Neural progenitor cell (in vitro differentiated cells): Measurements from ENCODE around the gene CACNA1E. TPM values are rescaled to one million over a fixed set of nuclear protein-coding genes. Genes with fewer than 3 reads are reported as not detected.

Source experiments
- DNase-seq: peaks from one replicate; pipeline ENCODE4 v3.0.0-alpha.2; 2016; ENCODE audit warnings: low spot score
- H2AFZ ChIP-seq: fragments of 200-600 bp; sonication (generic); replicated peaks from 2 replicates; pipeline ENCODE4 v1.6.1; 2016; ENCODE audit warnings: antibody characterized with exemption
- H3F3A ChIP-seq: fragments of 200-600 bp; sonication (generic); 2 replicates; pipeline ENCODE4 v1.6.1; 2016; ENCODE audit warnings: antibody characterized with exemption, low read depth
- H3K27ac ChIP-seq: fragments of 200-600 bp; sonication (generic); 2 replicates; pipeline ENCODE4 v1.5.1; 2016; ENCODE audit warnings: mild to moderate bottlenecking
- H3K27me3 ChIP-seq: fragments of 200-600 bp; sonication (generic); 2 replicates; pipeline ENCODE4 v1.6.1; 2016; ENCODE audit warnings: mild to moderate bottlenecking, moderate library complexity
- H3K36me3 ChIP-seq: fragments of 200-600 bp; sonication (generic); 2 replicates; pipeline ENCODE4 v1.5.1; 2016
- H3K4me1 ChIP-seq: fragments of 200-600 bp; sonication (generic); 2 replicates; pipeline ENCODE4 v1.6.1; 2016; ENCODE audit warnings: mixed run types
- H3K4me2 ChIP-seq: fragments of 200-600 bp; sonication (generic); 2 replicates; pipeline ENCODE4 v1.6.1; 2016
- H3K4me3 ChIP-seq: fragments of 200-600 bp; sonication (generic); 2 replicates; pipeline ENCODE4 v1.5.1; 2016
- H3K79me2 ChIP-seq: fragments of 200-600 bp; sonication (generic); 2 replicates; pipeline ENCODE4 v1.6.1; 2016; ENCODE audit warnings: low read depth
- H3K9ac ChIP-seq: fragments of 200-600 bp; sonication (generic); 2 replicates; pipeline ENCODE4 v1.6.1; 2016
- H3K9me3 ChIP-seq: fragments of 200-600 bp; sonication (generic); 2 replicates; pipeline ENCODE4 v1.5.1; 2016; ENCODE audit warnings: low read depth
- H4K20me1 ChIP-seq: fragments of 200-600 bp; sonication (generic); 2 replicates; pipeline ENCODE4 v1.6.1; 2016; ENCODE audit warnings: low read depth
- H3K27ac Mint-ChIP-seq: 3 replicates; pipeline ENCODE4 v1.8.0; 2021; ENCODE audit warnings: mixed read lengths
- H3K27me3 Mint-ChIP-seq: 2 replicates; pipeline ENCODE4 v1.8.0; 2022; ENCODE audit warnings: low read depth, mild to moderate bottlenecking, inconsistent platforms, moderate library complexity, mixed read lengths; ENCODE audit not compliant: insufficient read depth
- H3K36me3 Mint-ChIP-seq: 3 replicates; pipeline ENCODE4 v1.8.0; 2021; ENCODE audit warnings: mixed read lengths
- H3K4me1 Mint-ChIP-seq: 3 replicates; pipeline ENCODE4 v1.8.0; 2021; ENCODE audit warnings: mixed read lengths
- H3K4me3 Mint-ChIP-seq: 3 replicates; pipeline ENCODE4 v1.8.0; 2021; ENCODE audit warnings: mild to moderate bottlenecking, moderate library complexity, mixed read lengths
- H3K9me3 Mint-ChIP-seq: 3 replicates; pipeline ENCODE4 v1.8.0; 2020; ENCODE audit warnings: mixed read lengths
- EZH2 ChIP-seq: fragments of 200-600 bp; sonication (generic); IDR thresholded peaks from 2 replicates; pipeline ENCODE4 v1.6.1; 2017; ENCODE audit warnings: antibody characterized with exemption, mild to moderate bottlenecking, moderate library complexity
- EZH2phosphoT487 ChIP-seq: fragments of 200-600 bp; sonication (generic); IDR thresholded peaks from 2 replicates; pipeline ENCODE4 v1.6.1; 2017; ENCODE audit warnings: antibody characterized with exemption
- total RNA-seq: library from RNA; depleted of rRNA; stranded (reverse); fragments of >200 nt; gene quantifications from 2 replicates; pipeline ENCODE4 v1.2.3, GENCODE V29; 2015; ENCODE audit warnings: low replicate concordance
- TF ChIP-seq, protein P1 (sequence below): fragments of 200-600 bp; sonication (generic); IDR thresholded peaks from 2 replicates; pipeline ENCODE4 v1.5.1; 2017; ENCODE audit warnings: antibody characterized with exemption, mild to moderate bottlenecking

Gene CACNA1E
- total RNA-seq, 1 donor from 2014 or later: 2.1 TPM

DNA sequence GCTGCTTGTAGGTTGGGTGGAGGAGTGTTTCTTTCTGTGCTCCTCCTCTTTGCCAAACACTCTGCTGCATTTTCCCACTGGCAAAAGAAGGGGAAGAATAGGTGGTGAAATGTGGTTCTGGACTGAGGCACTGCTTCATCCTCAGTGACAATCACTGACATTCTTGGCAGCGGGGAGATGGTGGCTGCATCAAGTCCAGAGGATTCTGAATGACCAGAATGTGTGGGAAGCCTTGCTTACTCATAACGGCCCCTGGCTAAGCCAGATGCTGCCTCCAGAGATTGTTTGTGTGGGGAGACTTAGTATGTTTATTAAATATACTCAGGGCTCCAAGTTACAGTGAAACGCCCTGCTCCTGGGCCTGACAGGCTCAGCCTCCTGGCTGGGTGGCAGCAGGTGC, 160.3 kb downstream of the CACNA1E start:
- no peaks in the 10 kb centered on the region for H3K36me3 Mint-ChIP-seq
- Histone ChIP-seq H3K27me3 (no peaks in the 10 kb centered on the region), H3K27ac (no peak overlapping the region), H3K79me2 (no peaks in the 10 kb centered on the region), H3K36me3 (no peaks in the 10 kb centered on the region), H3K9me3 (no peaks in the 10 kb centered on the region), H3F3A (no peaks in the 10 kb centered on the region), H3K4me1 (no peaks in the 10 kb centered on the region), H3K4me3 (no peak overlapping the region), H4K20me1 (no peaks in the 10 kb centered on the region), H2AFZ (no peak overlapping the region), H3K4me2 (no peak overlapping the region), H3K9ac (no peak overlapping the region)
- peaks cover 7% of the 10 kb centered on the region for H3K4me1 Mint-ChIP-seq
- H3K27me3 Mint-ChIP-seq: peaks cover 3% of the 10 kb centered on the region
- H3K9me3 Mint-ChIP-seq: no peaks in the 10 kb centered on the region
- TF ChIP-seq EZH2phosphoT487 (no peak), EZH2 (no peak)
- TF ChIP-seq, protein P1, sequence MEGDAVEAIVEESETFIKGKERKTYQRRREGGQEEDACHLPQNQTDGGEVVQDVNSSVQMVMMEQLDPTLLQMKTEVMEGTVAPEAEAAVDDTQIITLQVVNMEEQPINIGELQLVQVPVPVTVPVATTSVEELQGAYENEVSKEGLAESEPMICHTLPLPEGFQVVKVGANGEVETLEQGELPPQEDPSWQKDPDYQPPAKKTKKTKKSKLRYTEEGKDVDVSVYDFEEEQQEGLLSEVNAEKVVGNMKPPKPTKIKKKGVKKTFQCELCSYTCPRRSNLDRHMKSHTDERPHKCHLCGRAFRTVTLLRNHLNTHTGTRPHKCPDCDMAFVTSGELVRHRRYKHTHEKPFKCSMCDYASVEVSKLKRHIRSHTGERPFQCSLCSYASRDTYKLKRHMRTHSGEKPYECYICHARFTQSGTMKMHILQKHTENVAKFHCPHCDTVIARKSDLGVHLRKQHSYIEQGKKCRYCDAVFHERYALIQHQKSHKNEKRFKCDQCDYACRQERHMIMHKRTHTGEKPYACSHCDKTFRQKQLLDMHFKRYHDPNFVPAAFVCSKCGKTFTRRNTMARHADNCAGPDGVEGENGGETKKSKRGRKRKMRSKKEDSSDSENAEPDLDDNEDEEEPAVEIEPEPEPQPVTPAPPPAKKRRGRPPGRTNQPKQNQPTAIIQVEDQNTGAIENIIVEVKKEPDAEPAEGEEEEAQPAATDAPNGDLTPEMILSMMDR: no peak
- no peak overlapping the region for H3K27ac Mint-ChIP-seq
- no peak for DNase-seq
- H3K4me3 Mint-ChIP-seq: no peak overlapping the region

DNA sequence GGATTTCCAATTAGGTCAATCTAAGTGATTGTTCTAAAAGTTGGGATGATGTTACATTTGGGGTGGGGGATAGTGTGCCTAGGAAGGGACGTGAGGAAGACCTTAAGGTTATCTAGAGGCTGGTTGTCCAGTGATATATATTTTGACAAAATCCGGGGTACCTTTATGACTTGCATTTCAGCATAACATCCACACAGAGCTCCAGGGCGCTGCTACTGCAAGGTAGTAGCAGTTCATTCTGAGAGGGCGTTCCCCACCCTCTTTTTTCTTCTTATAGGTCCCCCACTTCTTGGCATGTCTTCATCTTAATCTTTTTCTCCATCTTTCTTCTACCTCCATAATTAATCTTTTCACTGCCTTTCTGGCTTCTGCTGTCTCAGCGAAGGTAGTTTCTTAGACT, 161.9 kb downstream of the CACNA1E start:
- no peak for DNase-seq
- H3K27me3 Mint-ChIP-seq: peaks cover 3% of the 10 kb centered on the region

DNA sequence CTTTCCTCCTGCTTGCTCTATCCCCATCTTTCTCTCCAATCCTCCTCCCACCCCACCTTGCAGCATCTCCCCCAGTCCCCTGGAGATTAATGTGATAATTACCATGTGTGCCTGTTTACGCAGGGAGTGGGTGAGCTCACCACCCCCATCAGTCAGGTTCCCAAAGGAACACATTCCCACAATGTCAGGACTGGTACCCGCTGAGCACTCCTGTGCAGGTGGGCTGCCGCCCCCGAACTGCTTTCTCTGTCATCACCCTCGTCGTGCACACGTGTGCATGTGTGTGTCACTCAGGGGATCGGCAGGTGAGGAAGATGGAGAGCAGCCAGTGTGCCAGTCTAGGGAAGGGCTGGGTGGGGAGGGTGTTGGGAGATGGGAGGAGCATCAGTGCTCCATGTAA, 163.4 kb downstream of the CACNA1E start:
- no peaks in the 10 kb centered on the region for H3K9me3 Mint-ChIP-seq
- H3K36me3 Mint-ChIP-seq: no peaks in the 10 kb centered on the region
- Histone ChIP-seq H4K20me1 (no peaks in the 10 kb centered on the region), H2AFZ (no peak overlapping the region), H3K9me3 (no peaks in the 10 kb centered on the region), H3K27ac (no peak overlapping the region), H3K4me2 (no peak overlapping the region), H3K79me2 (no peaks in the 10 kb centered on the region), H3K27me3 (no peaks in the 10 kb centered on the region), H3K4me1 (no peaks in the 10 kb centered on the region), H3F3A (no peaks in the 10 kb centered on the region), H3K9ac (no peak overlapping the region), H3K4me3 (no peak overlapping the region), H3K36me3 (no peaks in the 10 kb centered on the region)
- no peak overlapping the region for H3K4me3 Mint-ChIP-seq
- no peak for TF ChIP-seq EZH2phosphoT487
- TF ChIP-seq EZH2: no peak
- TF ChIP-seq, protein P1: no peak
- peaks cover 7% of the 10 kb centered on the region for H3K4me1 Mint-ChIP-seq
- peaks cover 3% of the 10 kb centered on the region for H3K27me3 Mint-ChIP-seq
- H3K27ac Mint-ChIP-seq: no peak overlapping the region
- no peak for DNase-seq

More for the DNA sequence above, 161.9 kb downstream of the CACNA1E start:
- H3K27ac ChIP-seq: no peak overlapping the region
- no peak overlapping the region for H3K9ac ChIP-seq
- H4K20me1 ChIP-seq: no peaks in the 10 kb centered on the region
- Mint-ChIP-seq H3K4me1 (peaks cover 7% of the 10 kb centered on the region), H3K4me3 (no peak overlapping the region), H3K27ac (no peak overlapping the region), H3K36me3 (no peaks in the 10 kb centered on the region), H3K9me3 (no peaks in the 10 kb centered on the region)
- no peak overlapping the region for H2AFZ ChIP-seq
- H3K36me3 ChIP-seq: no peaks in the 10 kb centered on the region
- no peaks in the 10 kb centered on the region for H3F3A ChIP-seq
- no peaks in the 10 kb centered on the region for H3K79me2 ChIP-seq
- H3K27me3 ChIP-seq: no peaks in the 10 kb centered on the region
- H3K4me2 ChIP-seq: no peak overlapping the region
- no peaks in the 10 kb centered on the region for H3K4me1 ChIP-seq
- no peaks in the 10 kb centered on the region for H3K9me3 ChIP-seq
- TF ChIP-seq EZH2 (no peak), EZH2phosphoT487 (no peak)
- TF ChIP-seq, protein P1: no peak
- no peak overlapping the region for H3K4me3 ChIP-seq
